Measurements from ENCODE around the gene POLL.

GRCh38 chr10:101575091-101575490, 13.0 kb downstream of the POLL start:
- TF ChIP-seq CTCF (IDR thresholded peaks at IDR 0.05) = no peak
- TF ChIP-seq EZH2phosphoT487 (IDR thresholded peaks at IDR 0.05) = no peak
- no peak for TF ChIP-seq EZH2 (IDR thresholded peaks at IDR 0.05)
